GM12878 (cell line): ENCODE measurements around the gene VAV2. TPM values are rescaled to one million over a fixed set of nuclear protein-coding genes. Genes with fewer than 3 reads are reported as not detected.
A peak's percentile ranks its signal among the peaks of the same experiment; 100 is the strongest.

Experiments
- ATAC-seq: fragments of 200-7000 bp; cut with Tn5 transposase; 3 replicates; pipeline ENCODE4 v1.9.1; 2020; ENCODE audit warnings: mild to moderate bottlenecking, moderate library complexity
- Bru-seq: library from RNA; stranded (reverse); fragments of 400-500 nt; gene quantifications from one replicate; lab custom pipeline; 2021; lab: Mats Ljungman, UMichigan
- BruChase-seq, 2 experiments: library from RNA; stranded (reverse); fragments of 400-500 nt; gene quantifications; one replicate each; lab custom pipeline; 2021; lab: Mats Ljungman, UMichigan
- BruUV-seq: library from RNA; stranded (reverse); fragments of 400-500 nt; replicated peaks from 2 replicates; lab custom pipeline; 2021; lab: Mats Ljungman, UMichigan
- CTCF ChIA-PET: fragments of 300-600 bp; sonication (Branson Sonifier 250); formaldehyde crosslinking; extraction: SDS; loops from one replicate; lab custom pipeline; 2021; ENCODE audit warnings: inconsistent platforms; lab: Yijun Ruan, JAX
- POLR2A ChIA-PET: fragments of 350-600 bp; formaldehyde crosslinking; extraction: SDS; loops from one replicate; lab custom pipeline; 2021; ENCODE audit warnings: inconsistent platforms; lab: Charles Lee
- RAD21 ChIA-PET: fragments of 300-600 bp; sonication (Branson Sonifier 250); formaldehyde crosslinking; loops from one replicate; lab custom pipeline; 2023; ENCODE audit warnings: antibody characterized with exemption; ENCODE audit not compliant: unreplicated experiment; lab: Charles Lee
- SMC1A ChIA-PET: fragments of 300-600 bp; sonication (Branson Sonifier 250); formaldehyde crosslinking; loops from one replicate; lab custom pipeline; 2023; ENCODE audit not compliant: unreplicated experiment, uncharacterized antibody; lab: Charles Lee
- DNase-seq: peaks from one replicate; pipeline ENCODE4 v3.0.0-alpha.2; 2011; ENCODE audit warnings: low read depth, low spot score
- FAIRE-seq: peaks from 3 replicates; lab custom pipeline; 2011; peaks lifted over from hg19 to GRCh38; lab: Jason Lieb, UNC
- H2AFZ ChIP-seq: 2 replicates; pipeline ENCODE4 v1.6.0; 2011; ENCODE audit warnings: low read depth, low read length, control low read depth; ENCODE audit not compliant: control insufficient read depth
- H3K27ac ChIP-seq: 2 replicates; pipeline ENCODE4 v1.5.1; 2011; ENCODE audit warnings: control low read depth; ENCODE audit not compliant: control insufficient read depth, insufficient read depth
- H3K27me3 ChIP-seq, 2 experiments: replicated peaks in 1 of 2; 2 replicates each; pipeline versions ENCODE4 v1.6.0 to v1.6.1; 2011; ENCODE audit warnings: low read length in 1 of 2; ENCODE audit not compliant: control insufficient read depth in 2 of 2, insufficient read depth in 2 of 2
- H3K36me3 ChIP-seq, 2 experiments: 2 replicates each; pipeline ENCODE4 v1.5.1; 2011; ENCODE audit warnings: low read length in 1 of 2; ENCODE audit not compliant: control insufficient read depth in 2 of 2, insufficient read depth in 2 of 2
- H3K4me1 ChIP-seq: 2 replicates; pipeline ENCODE4 v1.6.1; 2011; ENCODE audit warnings: mild to moderate bottlenecking, low read length, moderate library complexity, mixed read lengths; ENCODE audit not compliant: control insufficient read depth, insufficient read depth
- H3K4me2 ChIP-seq: 2 replicates; pipeline ENCODE4 v1.6.0; 2011; ENCODE audit warnings: control low read depth; ENCODE audit not compliant: control insufficient read depth, insufficient read depth
- H3K4me3 ChIP-seq: fragments of 200-600 bp; sonication (generic); 2 replicates; pipeline ENCODE4 v1.5.1; 2016
- H3K79me2 ChIP-seq: 2 replicates; pipeline ENCODE4 v1.6.0; 2011; ENCODE audit warnings: low read length; ENCODE audit not compliant: control insufficient read depth, insufficient read depth
- H3K9ac ChIP-seq: 2 replicates; pipeline ENCODE4 v1.8.0; 2011; ENCODE audit warnings: low read length, control low read depth, mixed read lengths; ENCODE audit not compliant: control insufficient read depth, insufficient read depth
- H3K9me3 ChIP-seq: replicated peaks from 3 replicates; pipeline ENCODE4 v1.5.1; 2011; ENCODE audit warnings: mild to moderate bottlenecking, low read length; ENCODE audit not compliant: control insufficient read depth, insufficient read depth
- H4K20me1 ChIP-seq: 2 replicates; pipeline ENCODE4 v1.6.0; 2011; ENCODE audit not compliant: control insufficient read depth, insufficient read depth
- DPF2 ChIP-seq: fragments of 450-650 bp; IDR thresholded peaks from 2 replicates; pipeline ENCODE4 v1.6.1; 2017; ENCODE audit warnings: mild to moderate bottlenecking
- IKZF1 ChIP-seq: fragments of 450-650 bp; conservative IDR thresholded peaks from 2 replicates; pipeline ENCODE4 v1.6.1; 2017; ENCODE audit warnings: antibody characterized with exemption, mild to moderate bottlenecking
- MXI1 ChIP-seq: fragments of 150-350 bp; IDR thresholded peaks from 2 replicates; pipeline ENCODE4 v1.6.1; 2011; ENCODE audit warnings: low read depth, mild to moderate bottlenecking, inconsistent platforms, low read length, improper control_type of control experiment
- MYC ChIP-seq: IDR thresholded peaks from 2 replicates; pipeline ENCODE4 v1.6.1; 2011; ENCODE audit warnings: mild to moderate bottlenecking, low read length, moderate library complexity, inconsistent platforms; ENCODE audit not compliant: insufficient read depth, insufficient replicate concordance, insufficient read length, severe bottlenecking
- POU2F2 ChIP-seq: IDR thresholded peaks from 3 replicates; pipeline ENCODE4 v1.6.1; 2011; ENCODE audit warnings: low read depth, mild to moderate bottlenecking, low read length, borderline replicate concordance
- SIN3A ChIP-seq: IDR thresholded peaks from 2 replicates; pipeline ENCODE4 v1.6.1; 2012; ENCODE audit warnings: low read depth, low read length, improper control_type of control experiment
- TAF1 ChIP-seq: IDR thresholded peaks from 2 replicates; pipeline ENCODE4 v1.6.1; 2011; ENCODE audit warnings: mild to moderate bottlenecking, low read depth, low read length, borderline replicate concordance
- WGBS: methylation state at CpG from one replicate; pipeline ENCODE4 v1.1.6; 2016; ENCODE audit warnings: low lambda C conversion rate; ENCODE audit not compliant: insufficient replicate concordance, insufficient coverage; ENCODE audit errors: missing lambda C conversion rate; 5-methylcytosine and 5-hydroxymethylcytosine counted together
- in situ Hi-C: fragments of 300-500 bp; cut with MboI; formaldehyde crosslinking; loops from 9 replicates; pipeline ENCODE4 v1.14.3; 2018; ENCODE audit warnings: mixed read lengths
- intact Hi-C: fragments of 100-400 bp; cut with micrococcal nuclease; formaldehyde crosslinking; loops from one replicate; pipeline ENCODE4 v1.14.2; 2022; ENCODE audit not compliant: unreplicated experiment
- long read RNA-seq, 2 experiments: library from polyadenylated mRNA; unstranded; transcript quantifications; one replicate each; pipeline ENCODE4 v2.0.0, GENCODE V29; 2019 to 2020
- polyA minus RNA-seq, 3 experiments: library from RNA; depleted of rRNA, polyadenylated mRNA; stranded (reverse); fragments of >200 nt; gene quantifications; 2 replicates each; pipeline ENCODE4 v1.2.3, GENCODE V29; 2011
- polyA plus RNA-seq, 11 experiments: library from polyadenylated mRNA; depleted of rRNA in 4 of 11; unstranded in 6 of 11; stranded (reverse) in 5 of 11; fragments of >200 nt; fragmentation: Nextera tagmentation in 4 of 11; fragmentation: Illumina TruSeq in 1 of 11; extraction: Ambion mirVana in 4 of 11; extraction: Trizol in 1 of 11; gene quantifications; 1 replicate in 1 of 11; 2 replicates in 10 of 11; pipeline versions ENCODE4 v1.2.1 to v1.2.3, GENCODE V29; 2011 to 2016; ENCODE audit warnings: inconsistent platforms in 2 of 11, missing spikeins in 2 of 11, low read depth in 1 of 11
- total RNA-seq, 4 experiments: library from RNA; depleted of rRNA in 3 of 4; stranded (reverse); fragments of >200 nt in 3 of 4; fragmentation: Illumina TruSeq in 1 of 4; extraction: Trizol in 1 of 4; gene quantifications; 2 replicates each; pipeline versions ENCODE4 v1.2.1 to v1.2.3, GENCODE V29; 2013 to 2021
- TF ChIP-seq, protein P1 (sequence below): IDR thresholded peaks from 2 replicates; pipeline ENCODE4 v1.6.1; 2011; ENCODE audit warnings: mild to moderate bottlenecking, low read depth, low read length, moderate library complexity; ENCODE audit not compliant: insufficient replicate concordance

The VAV2 gene, protein sequence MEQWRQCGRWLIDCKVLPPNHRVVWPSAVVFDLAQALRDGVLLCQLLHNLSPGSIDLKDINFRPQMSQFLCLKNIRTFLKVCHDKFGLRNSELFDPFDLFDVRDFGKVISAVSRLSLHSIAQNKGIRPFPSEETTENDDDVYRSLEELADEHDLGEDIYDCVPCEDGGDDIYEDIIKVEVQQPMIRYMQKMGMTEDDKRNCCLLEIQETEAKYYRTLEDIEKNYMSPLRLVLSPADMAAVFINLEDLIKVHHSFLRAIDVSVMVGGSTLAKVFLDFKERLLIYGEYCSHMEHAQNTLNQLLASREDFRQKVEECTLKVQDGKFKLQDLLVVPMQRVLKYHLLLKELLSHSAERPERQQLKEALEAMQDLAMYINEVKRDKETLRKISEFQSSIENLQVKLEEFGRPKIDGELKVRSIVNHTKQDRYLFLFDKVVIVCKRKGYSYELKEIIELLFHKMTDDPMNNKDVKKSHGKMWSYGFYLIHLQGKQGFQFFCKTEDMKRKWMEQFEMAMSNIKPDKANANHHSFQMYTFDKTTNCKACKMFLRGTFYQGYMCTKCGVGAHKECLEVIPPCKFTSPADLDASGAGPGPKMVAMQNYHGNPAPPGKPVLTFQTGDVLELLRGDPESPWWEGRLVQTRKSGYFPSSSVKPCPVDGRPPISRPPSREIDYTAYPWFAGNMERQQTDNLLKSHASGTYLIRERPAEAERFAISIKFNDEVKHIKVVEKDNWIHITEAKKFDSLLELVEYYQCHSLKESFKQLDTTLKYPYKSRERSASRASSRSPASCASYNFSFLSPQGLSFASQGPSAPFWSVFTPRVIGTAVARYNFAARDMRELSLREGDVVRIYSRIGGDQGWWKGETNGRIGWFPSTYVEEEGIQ
- total RNA-seq (2013; cell fraction: nucleolus; rRNA removed) = 39.5 and 41.0 TPM in 2 replicates
- 15.4 and 17.3 TPM in 2 replicates for total RNA-seq (2014; rRNA removed)
- total RNA-seq (2014; rRNA removed; fragmentation: Illumina TruSeq; extraction: Trizol) = 17.8 and 18.1 TPM in 2 replicates
- total RNA-seq (2021) = 36.0 and 43.9 TPM in 2 replicates
- polyA plus RNA-seq (2011; ENCODE audit: low read depth) = 11.0 TPM
- 9.7 and 13.3 TPM in 2 replicates for polyA plus RNA-seq (2011; rRNA removed)
- 16.2 and 18.8 TPM in 2 replicates for polyA plus RNA-seq (2011; cell fraction: cytosol; rRNA removed)
- 37.5 and 42.0 TPM in 2 replicates for polyA plus RNA-seq (2011; cell fraction: nucleus; rRNA removed)
- polyA plus RNA-seq (2012) = 24.7 and 27.4 TPM in 2 replicates
- polyA plus RNA-seq (2014; fragmentation: Illumina TruSeq; extraction: Trizol) = 16.1 and 23.6 TPM in 2 replicates
- polyA plus RNA-seq (2014; fragmentation: Nextera tagmentation; extraction: Ambion mirVana) = under 1 TPM; 0.13 to 0.53 TPM
- 26.7 and 30.9 TPM in 2 replicates for polyA plus RNA-seq (2014; rRNA removed)
- 10 to 100 TPM; 13.5 to 16.6 TPM for polyA plus RNA-seq (2016; fragmentation: Nextera tagmentation; extraction: Ambion mirVana)
- 21.4 and 32.6 TPM in 2 replicates for polyA minus RNA-seq (2011; rRNA and poly(A)+ RNA removed)
- 12.7 and 13.9 TPM in 2 replicates for polyA minus RNA-seq (2011; cell fraction: cytosol; rRNA and poly(A)+ RNA removed)
- polyA minus RNA-seq (2011; cell fraction: nucleus; rRNA and poly(A)+ RNA removed) = 11.4 and 17.0 TPM in 2 replicates
- Bru-seq, nascent RNA = percentile 74 among the genes with signal in this experiment
- percentile 87 among the genes with signal in this experiment for BruChase-seq, experiment 1, labeled RNA remaining after a 6-hour chase
- percentile 81 among the genes with signal in this experiment for BruChase-seq, experiment 2, labeled RNA remaining after a 2-hour chase
- long read RNA-seq, experiment 1, partial matches to known transcripts = 0 of 3 reads
- long read RNA-seq, experiment 1, other reads (novel, unspliced or antisense) = 3 of 3 reads
- long read RNA-seq, experiment 2, partial matches to known transcripts = 1 of 6 reads
- long read RNA-seq, experiment 2, other reads (novel, unspliced or antisense) = 5 of 6 reads

DNA sequence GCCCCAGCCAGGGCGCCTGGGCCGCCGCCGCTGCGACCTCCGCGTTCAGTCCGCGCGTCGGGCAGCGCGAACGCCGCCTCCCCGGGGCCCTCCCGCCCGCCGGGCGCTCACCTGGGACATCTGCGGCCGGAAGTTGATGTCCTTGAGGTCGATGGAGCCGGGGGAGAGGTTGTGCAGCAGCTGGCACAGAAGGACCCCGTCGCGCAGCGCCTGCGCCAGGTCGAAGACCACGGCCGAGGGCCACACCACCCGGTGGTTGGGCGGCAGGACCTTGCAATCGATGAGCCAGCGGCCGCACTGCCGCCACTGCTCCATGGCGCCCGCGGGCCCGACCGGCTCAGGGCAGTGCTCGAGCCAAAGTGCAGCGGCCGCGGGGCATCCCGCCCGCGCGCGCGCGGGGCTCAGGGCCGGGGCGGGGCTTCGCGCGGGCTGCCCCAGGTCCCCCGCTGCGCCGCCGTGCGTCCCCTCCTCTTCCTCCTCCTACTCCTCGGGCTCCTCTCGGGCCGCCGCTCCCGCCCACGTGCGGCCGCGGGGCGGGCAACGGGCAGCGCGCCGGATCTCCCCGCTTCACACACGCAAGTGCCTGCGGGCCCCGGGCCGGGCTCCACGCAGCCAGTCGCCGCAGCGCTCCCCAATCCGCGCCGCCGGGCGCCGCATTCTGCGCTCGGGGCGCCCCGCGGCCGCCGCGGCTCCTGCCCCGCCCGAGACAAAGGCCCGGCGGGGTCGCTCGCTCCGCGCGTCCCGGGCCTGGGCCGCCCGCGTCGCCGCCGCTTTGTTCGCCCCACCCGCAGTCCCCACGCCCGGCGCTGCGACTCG, at the start of gene VAV2:
VAV2 (minus strand) TSS at position 361 of the 816 bp plus-strand sequence; CDS start at position 315, 46 bp downstream.
- BruUV-seq = TSS peak; percentile 39
- H3K79me2 ChIP-seq = peaks cover 56% of the 10 kb centered on the region
- intact Hi-C loops (loop anchor here (2.0 to 5.0 kb wide), 4 partner anchors 37 to 405 kb away; no protein-coding TSS in a partner anchor), in situ Hi-C loops (loop anchor here (5.0 kb wide), 1 partner anchor 205 kb away; no protein-coding TSS in a partner anchor)
- FAIRE-seq = no peak
- H3K4me1 ChIP-seq = peaks cover 15% of the 10 kb centered on the region
- ChIA-PET POLR2A (interaction anchor here (1.4 kb wide), 1 partner anchor 47 kb away, joined by 12 read pairs; no protein-coding TSS in a partner anchor), CTCF (interaction anchor here (1.3 to 4.6 kb wide), 10 partner anchors 30 to 249 kb away, joined by 3 to 177 read pairs (median 24); no protein-coding TSS in a partner anchor), SMC1A (interaction anchor here (1.6 to 3.6 kb wide), 5 partner anchors 30 to 210 kb away, joined by 7 to 53 read pairs (median 18); no protein-coding TSS in a partner anchor), RAD21 (interaction anchor here (0.6 to 4.3 kb wide), 15 partner anchors 33 to 257 kb away, joined by 3 to 76 read pairs (median 13); partner anchors contain the start of gene BRD3OS)
- no peak for DNase-seq
- peak within 1 kb of the TSS; percentile 95 for H3K4me2 ChIP-seq
- peak within 1 kb of the TSS; percentile 88 for H3K9ac ChIP-seq
- H3K36me3 ChIP-seq = no peaks in the 10 kb centered on the region
- WGBS = under 1% methylated on average over 83 of the region's 124 CpGs
- H3K4me3 ChIP-seq = peak within 1 kb of the TSS; percentile 96
- H3K27me3 ChIP-seq = no peaks in the 10 kb centered on the region
- H3K27ac ChIP-seq = peak within 1 kb of the TSS; percentile 86
- H4K20me1 ChIP-seq = no peaks in the 10 kb centered on the region
- H2AFZ ChIP-seq = peak within 1 kb of the TSS; percentile 89
- peak; percentile 56 for ATAC-seq
- no peaks in the 10 kb centered on the region for H3K9me3 ChIP-seq
- TF ChIP-seq POU2F2 (peak; percentile 9; the same call in 1 of the 3 replicates), SIN3A (0 out of 2 replicates have a peak, but pooled peaks have one; percentile 58), MXI1 (peak; percentile 79; the same call in 1 of the 2 replicates), DPF2 (peak; percentile 76), MYC (peak; percentile 45), TAF1 (peak; percentile 86; the same call in 1 of the 2 replicates), IKZF1 (peak; percentile 65)
- TF ChIP-seq, protein P1, sequence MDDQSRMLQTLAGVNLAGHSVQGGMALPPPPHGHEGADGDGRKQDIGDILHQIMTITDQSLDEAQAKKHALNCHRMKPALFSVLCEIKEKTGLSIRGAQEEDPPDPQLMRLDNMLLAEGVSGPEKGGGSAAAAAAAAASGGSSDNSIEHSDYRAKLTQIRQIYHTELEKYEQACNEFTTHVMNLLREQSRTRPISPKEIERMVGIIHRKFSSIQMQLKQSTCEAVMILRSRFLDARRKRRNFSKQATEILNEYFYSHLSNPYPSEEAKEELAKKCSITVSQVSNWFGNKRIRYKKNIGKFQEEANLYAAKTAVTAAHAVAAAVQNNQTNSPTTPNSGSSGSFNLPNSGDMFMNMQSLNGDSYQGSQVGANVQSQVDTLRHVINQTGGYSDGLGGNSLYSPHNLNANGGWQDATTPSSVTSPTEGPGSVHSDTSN = peak; percentile 8
